ENCODE data around the gene CLINT1. TPM values are rescaled to one million over a fixed set of nuclear protein-coding genes. Genes with fewer than 3 reads are reported as not detected.

Gene CLINT1
- total and polyA plus RNA-seq, 2 of the 13 experiments (the other 11 are each of a cell fraction or from before 2014, with no cell fraction given) = 64.0 to 104 TPM

DNA sequence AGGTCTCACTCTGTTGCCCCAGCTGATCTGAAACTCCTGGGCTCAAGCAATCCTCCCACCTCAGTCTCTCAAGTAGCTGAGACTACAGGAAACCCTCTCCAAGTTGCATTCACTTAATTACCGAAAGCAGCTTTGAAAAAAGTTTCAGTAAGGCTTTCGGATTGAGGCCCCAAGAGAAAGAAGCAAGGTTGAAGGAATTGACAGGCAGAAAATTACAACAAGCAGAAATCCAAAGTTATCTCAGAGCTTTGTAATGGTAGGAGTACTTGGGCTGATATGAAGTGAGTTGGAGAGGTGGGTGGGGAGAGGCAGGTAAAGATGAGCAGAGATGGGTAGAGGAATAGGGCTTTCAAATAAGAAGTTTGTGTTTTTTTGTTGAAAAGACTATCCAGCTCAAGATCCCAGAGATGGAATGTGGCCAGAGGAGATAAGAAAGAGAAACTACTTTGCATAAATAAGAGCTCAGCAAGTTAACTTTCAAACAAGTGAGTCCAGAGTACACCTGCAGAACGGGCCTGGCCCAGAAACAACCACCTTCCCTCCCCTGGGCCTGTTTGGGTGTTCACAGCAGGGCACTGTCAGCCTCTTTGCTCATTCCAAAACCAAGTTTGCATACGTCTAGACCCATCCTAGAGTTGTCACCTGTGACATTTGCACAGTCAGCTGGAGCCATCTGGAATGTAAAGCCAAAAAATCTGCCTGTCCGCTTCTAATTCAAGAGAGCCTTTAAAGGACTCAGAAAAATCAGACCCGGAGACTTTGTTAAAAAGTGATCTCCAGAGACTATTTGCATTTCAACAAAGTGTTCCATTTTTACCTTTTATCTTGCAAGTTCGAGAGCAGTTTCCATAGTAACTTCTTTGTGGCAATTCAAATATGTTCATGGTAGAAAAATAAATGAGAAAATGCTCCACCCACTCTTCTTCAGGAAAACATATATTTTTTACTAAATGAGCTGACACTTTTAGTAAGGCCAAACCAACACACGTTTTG lies 2.2 kb upstream of the CLINT1 start:
- FAIRE-seq (peak; percentile 76), DNase-seq (ENCODE audit: low spot score) (peak; percentile 12), ATAC-seq (peak; percentile 18; the same call in 2 of the 3 replicates)
- peak overlapping the region; percentile 92 for H2AFZ ChIP-seq (ENCODE audit: low read length)
- ChIA-PET POLR2A (no interaction called here), CTCF (ENCODE audit: low intra/inter-chr PET ratio, low total read pairs) (no interaction called here)
- H3K4me1 ChIP-seq (ENCODE audit: insufficient read depth, low read length) = peaks cover 46% of the 10 kb centered on the region
- intact Hi-C loops (cut with micrococcal nuclease; ENCODE audit: unreplicated experiment) (no loop called here), in situ Hi-C loops (cut with HindIII; ENCODE audit: extremely low pct_ligation_motif_present, low pct_unique_long_range_greater_than_20kb) (no loop called here)
- no peaks in the 10 kb centered on the region for H3K27me3 ChIP-seq (ENCODE audit: control insufficient read depth in 1 of 2, insufficient read depth in 2 of 2, low read length in 2 of 2)
- no peaks in the 10 kb centered on the region for H3K9me3 ChIP-seq (ENCODE audit: low read length)
- peaks cover 24% of the 10 kb centered on the region for H3K79me2 ChIP-seq (ENCODE audit: insufficient read depth, low read length)
- 4% methylated on average over 8 of the region's 8 CpGs for WGBS (ENCODE audit: low lambda C conversion rate)
- H3K27ac ChIP-seq (ENCODE audit: extremely low read length, insufficient read depth, low read length) = peak overlapping the region; percentile 49
- peak overlapping the region; percentile 32 to 64 (median 43); a peak in 4 of 6 replicates for H3K4me3 ChIP-seq (replicated peaks in 1 of 3; ENCODE audit: insufficient read depth in 1 of 3, low read depth in 2 of 3, low read length in 3 of 3)
- H3K4me2 ChIP-seq (ENCODE audit: low read depth, low read length) = peak overlapping the region; percentile 87
- peak overlapping the region; percentile 22; the same call in 1 of the 2 replicates for H3K9ac ChIP-seq (ENCODE audit: insufficient read depth, low read depth, low read length)
- H4K20me1 ChIP-seq (ENCODE audit: insufficient read depth, low read length) = peaks cover 2% of the 10 kb centered on the region
- no TSS peak for BruUV-seq (replicated peaks)
- H3K36me3 ChIP-seq (replicated peaks in 1 of 2; ENCODE audit: control insufficient read depth in 1 of 2, insufficient read depth in 2 of 2, low read length in 2 of 2) = no peaks in the 10 kb centered on the region
- TF ChIP-seq CBFB (CRISPR knock-in tag; IDR thresholded peaks at IDR 0.05) (no peak), HNF4A (CRISPR knock-in tag; IDR thresholded peaks at IDR 0.05) (peak; percentile 53; the same call in 1 of the 2 replicates), TGIF2 (CRISPR knock-in tag; IDR thresholded peaks at IDR 0.05) (0 out of 2 replicates have a peak, but pooled peaks have one; percentile 33), CEBPG (CRISPR knock-in tag; IDR thresholded peaks at IDR 0.05) (no peak), DPF2 (CRISPR knock-in tag; IDR thresholded peaks at IDR 0.05; ENCODE audit: borderline replicate concordance, low read depth) (no peak), XBP1 (CRISPR knock-in tag; IDR thresholded peaks at IDR 0.05) (no peak), LCORL (IDR thresholded peaks at IDR 0.05) (no peak), LCORL (CRISPR knock-in tag; IDR thresholded peaks at IDR 0.05) (no peak), ZNF607 (CRISPR knock-in tag; IDR thresholded peaks at IDR 0.05; ENCODE audit: borderline replicate concordance) (no peak)
- TF ChIP-seq, protein P1, sequence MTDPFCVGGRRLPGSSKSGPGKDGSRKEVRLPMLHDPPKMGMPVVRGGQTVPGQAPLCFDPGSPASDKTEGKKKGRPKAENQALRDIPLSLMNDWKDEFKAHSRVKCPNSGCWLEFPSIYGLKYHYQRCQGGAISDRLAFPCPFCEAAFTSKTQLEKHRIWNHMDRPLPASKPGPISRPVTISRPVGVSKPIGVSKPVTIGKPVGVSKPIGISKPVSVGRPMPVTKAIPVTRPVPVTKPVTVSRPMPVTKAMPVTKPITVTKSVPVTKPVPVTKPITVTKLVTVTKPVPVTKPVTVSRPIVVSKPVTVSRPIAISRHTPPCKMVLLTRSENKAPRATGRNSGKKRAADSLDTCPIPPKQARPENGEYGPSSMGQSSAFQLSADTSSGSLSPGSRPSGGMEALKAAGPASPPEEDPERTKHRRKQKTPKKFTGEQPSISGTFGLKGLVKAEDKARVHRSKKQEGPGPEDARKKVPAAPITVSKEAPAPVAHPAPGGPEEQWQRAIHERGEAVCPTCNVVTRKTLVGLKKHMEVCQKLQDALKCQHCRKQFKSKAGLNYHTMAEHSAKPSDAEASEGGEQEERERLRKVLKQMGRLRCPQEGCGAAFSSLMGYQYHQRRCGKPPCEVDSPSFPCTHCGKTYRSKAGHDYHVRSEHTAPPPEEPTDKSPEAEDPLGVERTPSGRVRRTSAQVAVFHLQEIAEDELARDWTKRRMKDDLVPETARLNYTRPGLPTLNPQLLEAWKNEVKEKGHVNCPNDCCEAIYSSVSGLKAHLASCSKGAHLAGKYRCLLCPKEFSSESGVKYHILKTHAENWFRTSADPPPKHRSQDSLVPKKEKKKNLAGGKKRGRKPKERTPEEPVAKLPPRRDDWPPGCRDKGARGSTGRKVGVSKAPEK (CRISPR knock-in tag; IDR thresholded peaks at IDR 0.05; ENCODE audit: borderline replicate concordance) = no peak
- TF ChIP-seq, protein P2, sequence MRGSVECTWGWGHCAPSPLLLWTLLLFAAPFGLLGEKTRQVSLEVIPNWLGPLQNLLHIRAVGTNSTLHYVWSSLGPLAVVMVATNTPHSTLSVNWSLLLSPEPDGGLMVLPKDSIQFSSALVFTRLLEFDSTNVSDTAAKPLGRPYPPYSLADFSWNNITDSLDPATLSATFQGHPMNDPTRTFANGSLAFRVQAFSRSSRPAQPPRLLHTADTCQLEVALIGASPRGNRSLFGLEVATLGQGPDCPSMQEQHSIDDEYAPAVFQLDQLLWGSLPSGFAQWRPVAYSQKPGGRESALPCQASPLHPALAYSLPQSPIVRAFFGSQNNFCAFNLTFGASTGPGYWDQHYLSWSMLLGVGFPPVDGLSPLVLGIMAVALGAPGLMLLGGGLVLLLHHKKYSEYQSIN (CRISPR knock-in tag; IDR thresholded peaks at IDR 0.05; ENCODE audit: borderline replicate concordance) = no peak
- TF ChIP-seq, protein P3, sequence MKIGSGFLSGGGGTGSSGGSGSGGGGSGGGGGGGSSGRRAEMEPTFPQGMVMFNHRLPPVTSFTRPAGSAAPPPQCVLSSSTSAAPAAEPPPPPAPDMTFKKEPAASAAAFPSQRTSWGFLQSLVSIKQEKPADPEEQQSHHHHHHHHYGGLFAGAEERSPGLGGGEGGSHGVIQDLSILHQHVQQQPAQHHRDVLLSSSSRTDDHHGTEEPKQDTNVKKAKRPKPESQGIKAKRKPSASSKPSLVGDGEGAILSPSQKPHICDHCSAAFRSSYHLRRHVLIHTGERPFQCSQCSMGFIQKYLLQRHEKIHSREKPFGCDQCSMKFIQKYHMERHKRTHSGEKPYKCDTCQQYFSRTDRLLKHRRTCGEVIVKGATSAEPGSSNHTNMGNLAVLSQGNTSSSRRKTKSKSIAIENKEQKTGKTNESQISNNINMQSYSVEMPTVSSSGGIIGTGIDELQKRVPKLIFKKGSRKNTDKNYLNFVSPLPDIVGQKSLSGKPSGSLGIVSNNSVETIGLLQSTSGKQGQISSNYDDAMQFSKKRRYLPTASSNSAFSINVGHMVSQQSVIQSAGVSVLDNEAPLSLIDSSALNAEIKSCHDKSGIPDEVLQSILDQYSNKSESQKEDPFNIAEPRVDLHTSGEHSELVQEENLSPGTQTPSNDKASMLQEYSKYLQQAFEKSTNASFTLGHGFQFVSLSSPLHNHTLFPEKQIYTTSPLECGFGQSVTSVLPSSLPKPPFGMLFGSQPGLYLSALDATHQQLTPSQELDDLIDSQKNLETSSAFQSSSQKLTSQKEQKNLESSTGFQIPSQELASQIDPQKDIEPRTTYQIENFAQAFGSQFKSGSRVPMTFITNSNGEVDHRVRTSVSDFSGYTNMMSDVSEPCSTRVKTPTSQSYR (CRISPR knock-in tag; IDR thresholded peaks at IDR 0.05; ENCODE audit: borderline replicate concordance) = no peak

Data from HepG2 (cell line).